OCI-LY1 (cell line): Measurements from ENCODE around the gene LTBP1.

Experiments
- H2AFZ ChIP-seq: fragments of 200-600 bp; sonication (generic), shearing (Covaris generic); 2 replicates; pipeline ENCODE4 v1.6.0; 2014; ENCODE audit warnings: antibody characterized with exemption, mild to moderate bottlenecking, low read length
- H3F3A ChIP-seq: fragments of 200-600 bp; sonication (generic), shearing (Covaris generic); 2 replicates; pipeline ENCODE4 v1.6.0; 2014; ENCODE audit warnings: mild to moderate bottlenecking, antibody characterized with exemption, low read length, moderate library complexity; ENCODE audit not compliant: insufficient read depth
- H3K27ac ChIP-seq: fragments of 200-600 bp; sonication (generic); 2 replicates; pipeline ENCODE4 v1.5.1; 2014; ENCODE audit warnings: low read length, mixed run types, mild to moderate bottlenecking, low read depth; ENCODE audit not compliant: poor library complexity, severe bottlenecking
- H3K27me3 ChIP-seq: fragments of 200-600 bp; sonication (generic); 2 replicates; pipeline ENCODE4 v1.6.0; 2014; ENCODE audit warnings: antibody characterized with exemption, mild to moderate bottlenecking, low read length, moderate library complexity; ENCODE audit not compliant: insufficient read depth
- H3K36me3 ChIP-seq: fragments of 200-600 bp; sonication (generic); 2 replicates; pipeline ENCODE4 v1.6.1; 2014; ENCODE audit warnings: mild to moderate bottlenecking, antibody characterized with exemption, low read length, moderate library complexity, mixed read lengths; ENCODE audit not compliant: insufficient read depth
- H3K4me1 ChIP-seq: fragments of 200-600 bp; sonication (generic); 2 replicates; pipeline ENCODE4 v1.5.1; 2014; ENCODE audit warnings: mild to moderate bottlenecking, low read length, moderate library complexity; ENCODE audit not compliant: insufficient read depth, severe bottlenecking
- H3K4me2 ChIP-seq: fragments of 200-600 bp; sonication (generic), shearing (Covaris generic); 2 replicates; pipeline ENCODE4 v1.6.1; 2014; ENCODE audit warnings: low read length
- H3K4me3 ChIP-seq: fragments of 200-600 bp; sonication (generic); 2 replicates; pipeline ENCODE4 v1.5.1; 2014; ENCODE audit warnings: low read length, low read depth, mild to moderate bottlenecking, mixed read lengths; ENCODE audit not compliant: poor library complexity, severe bottlenecking
- H3K79me2 ChIP-seq: fragments of 200-600 bp; shearing (Covaris generic); 2 replicates; pipeline ENCODE4 v1.6.1; 2016; ENCODE audit warnings: mixed run types, low read length, mixed read lengths; ENCODE audit not compliant: insufficient read depth
- H3K9ac ChIP-seq: fragments of 200-600 bp; sonication (generic), shearing (Covaris generic); 2 replicates; pipeline ENCODE4 v1.6.1; 2014; ENCODE audit warnings: mild to moderate bottlenecking, low read length, mixed read lengths
- H3K9me2 ChIP-seq: fragments of 200-600 bp; sonication (generic), shearing (Covaris generic); 2 replicates; pipeline ENCODE4 v1.6.1; 2014; ENCODE audit warnings: low read depth, mild to moderate bottlenecking, low read length, mixed read lengths
- H3K9me3 ChIP-seq: fragments of 200-600 bp; shearing (Covaris generic); 2 replicates; pipeline ENCODE4 v1.6.1; 2014; ENCODE audit warnings: low read length, mixed read lengths
- H4K20me1 ChIP-seq: fragments of 200-600 bp; sonication (generic), shearing (Covaris generic); 2 replicates; pipeline ENCODE4 v1.6.0; 2016; ENCODE audit warnings: mild to moderate bottlenecking, low read length; ENCODE audit not compliant: insufficient read depth
- EZH2 ChIP-seq: fragments of 200-600 bp; sonication (generic), shearing (Covaris generic); IDR thresholded peaks from 2 replicates; pipeline ENCODE4 v1.8.0; 2017; ENCODE audit warnings: borderline replicate concordance, mixed run types, mild to moderate bottlenecking, antibody characterized with exemption, low read length, moderate library complexity, mixed read lengths
- TF ChIP-seq, protein P1 (sequence below): fragments of 200-600 bp; sonication (generic), shearing (Covaris generic); IDR thresholded peaks from 2 replicates; pipeline ENCODE4 v1.5.1; 2017; ENCODE audit warnings: mild to moderate bottlenecking, antibody characterized with exemption, low read length, moderate library complexity, mixed read lengths

The LTBP1 gene

DNA sequence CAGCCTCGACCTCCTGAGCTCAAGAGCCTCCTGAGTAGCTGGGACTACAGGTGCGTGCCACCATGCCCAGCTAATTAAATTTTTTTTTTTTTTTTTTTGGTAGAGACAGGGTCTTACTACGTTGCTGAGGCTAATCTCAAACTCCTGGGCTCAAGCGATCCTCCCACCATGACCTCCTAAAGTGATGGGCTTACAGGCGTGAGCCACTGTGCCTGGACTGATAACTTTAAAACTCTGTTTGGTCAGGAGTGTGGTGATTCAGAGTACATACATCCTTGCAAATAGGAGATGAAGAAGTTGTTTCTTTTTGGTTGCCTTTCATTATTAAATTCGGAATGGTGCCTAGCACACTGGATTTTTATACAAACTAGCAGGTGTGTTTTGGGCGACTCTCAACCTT is 73.0 kb downstream of the LTBP1 start:
- H3K9ac ChIP-seq: no peak overlapping the region
- H4K20me1 ChIP-seq: no peaks in the 10 kb centered on the region
- no peak for TF ChIP-seq EZH2
- TF ChIP-seq, protein P1, sequence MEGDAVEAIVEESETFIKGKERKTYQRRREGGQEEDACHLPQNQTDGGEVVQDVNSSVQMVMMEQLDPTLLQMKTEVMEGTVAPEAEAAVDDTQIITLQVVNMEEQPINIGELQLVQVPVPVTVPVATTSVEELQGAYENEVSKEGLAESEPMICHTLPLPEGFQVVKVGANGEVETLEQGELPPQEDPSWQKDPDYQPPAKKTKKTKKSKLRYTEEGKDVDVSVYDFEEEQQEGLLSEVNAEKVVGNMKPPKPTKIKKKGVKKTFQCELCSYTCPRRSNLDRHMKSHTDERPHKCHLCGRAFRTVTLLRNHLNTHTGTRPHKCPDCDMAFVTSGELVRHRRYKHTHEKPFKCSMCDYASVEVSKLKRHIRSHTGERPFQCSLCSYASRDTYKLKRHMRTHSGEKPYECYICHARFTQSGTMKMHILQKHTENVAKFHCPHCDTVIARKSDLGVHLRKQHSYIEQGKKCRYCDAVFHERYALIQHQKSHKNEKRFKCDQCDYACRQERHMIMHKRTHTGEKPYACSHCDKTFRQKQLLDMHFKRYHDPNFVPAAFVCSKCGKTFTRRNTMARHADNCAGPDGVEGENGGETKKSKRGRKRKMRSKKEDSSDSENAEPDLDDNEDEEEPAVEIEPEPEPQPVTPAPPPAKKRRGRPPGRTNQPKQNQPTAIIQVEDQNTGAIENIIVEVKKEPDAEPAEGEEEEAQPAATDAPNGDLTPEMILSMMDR: no peak
- H2AFZ ChIP-seq: no peak overlapping the region
- no peaks in the 10 kb centered on the region; the same call in 1 of the 2 replicates for H3K9me2 ChIP-seq
- peaks cover 58% of the 10 kb centered on the region for H3K36me3 ChIP-seq
- H3K27me3 ChIP-seq: no peaks in the 10 kb centered on the region
- no peaks in the 10 kb centered on the region for H3F3A ChIP-seq
- no peaks in the 10 kb centered on the region for H3K4me1 ChIP-seq
- H3K79me2 ChIP-seq: peaks cover 21% of the 10 kb centered on the region
- H3K9me3 ChIP-seq: no peaks in the 10 kb centered on the region
- H3K4me3 ChIP-seq: no peak overlapping the region
- H3K27ac ChIP-seq: no peak overlapping the region
- H3K4me2 ChIP-seq: no peak overlapping the region

DNA sequence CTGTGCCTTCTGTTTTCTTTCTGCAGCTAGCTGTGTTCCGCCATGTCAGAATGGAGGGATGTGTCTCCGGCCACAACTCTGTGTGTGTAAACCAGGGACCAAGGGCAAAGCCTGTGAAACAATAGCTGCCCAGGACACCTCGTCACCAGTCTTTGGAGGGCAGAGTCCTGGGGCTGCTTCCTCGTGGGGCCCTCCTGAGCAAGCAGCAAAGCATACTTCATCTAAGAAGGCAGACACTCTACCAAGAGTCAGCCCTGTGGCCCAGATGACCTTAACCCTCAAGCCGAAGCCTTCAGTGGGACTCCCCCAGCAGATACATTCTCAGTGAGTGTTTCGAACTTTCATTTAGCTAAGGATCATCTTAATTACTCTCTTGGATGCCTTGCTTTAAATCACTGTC is 74.1 kb downstream of the LTBP1 start:
- Histone ChIP-seq H2AFZ (no peak overlapping the region), H3K9me2 (no peaks in the 10 kb centered on the region; the same call in 1 of the 2 replicates), H3K4me3 (no peak overlapping the region), H3K9me3 (no peaks in the 10 kb centered on the region), H3K4me1 (no peaks in the 10 kb centered on the region), H3K27ac (no peak overlapping the region), H3K9ac (no peak overlapping the region), H3K27me3 (no peaks in the 10 kb centered on the region), H3K36me3 (peaks cover 64% of the 10 kb centered on the region), H3K4me2 (no peak overlapping the region), H4K20me1 (no peaks in the 10 kb centered on the region), H3K79me2 (0 out of 2 replicates have a peak, but pooled peaks cover 14% of the 10 kb centered on the region), H3F3A (no peaks in the 10 kb centered on the region)
- no peak for TF ChIP-seq EZH2
- TF ChIP-seq, protein P1: no peak

DNA sequence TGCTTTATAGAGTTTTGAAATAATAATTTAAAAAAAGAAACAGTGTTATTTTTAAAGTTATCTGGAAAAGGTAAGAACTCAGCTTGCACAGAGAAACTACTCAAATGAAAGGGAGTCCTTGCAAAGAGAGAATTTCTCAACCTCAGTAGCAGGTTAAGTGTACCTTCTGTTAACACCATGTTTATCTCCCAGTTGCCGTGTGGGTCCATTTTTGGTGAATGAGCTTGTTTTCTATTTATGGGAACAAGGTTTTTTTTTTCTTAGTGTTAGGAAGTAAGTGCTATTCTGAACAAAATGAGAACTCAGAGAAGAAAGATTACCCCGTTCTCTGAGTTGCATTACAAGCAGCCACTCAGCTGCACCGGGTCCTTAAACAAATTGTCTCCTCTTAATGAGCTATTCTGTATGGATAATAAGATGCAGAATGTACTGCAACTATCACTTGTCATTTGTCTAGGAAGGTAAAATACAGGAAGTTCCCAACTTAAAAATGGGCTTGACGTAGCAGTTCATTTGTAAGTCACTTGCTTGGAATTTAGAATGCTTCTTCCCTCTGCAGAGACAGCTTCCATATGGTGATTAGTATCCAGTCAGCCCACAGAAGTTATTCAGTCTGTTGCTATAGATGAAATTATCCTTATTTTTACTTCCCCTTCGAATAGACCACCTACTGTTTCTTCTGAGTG is 74.9 kb downstream of the LTBP1 start:
- 0 out of 2 replicates have a peak, but pooled peaks cover 8% of the 10 kb centered on the region for H3K79me2 ChIP-seq
- H3K9me3 ChIP-seq: no peaks in the 10 kb centered on the region
- no peaks in the 10 kb centered on the region for H3K27me3 ChIP-seq
- H3K9ac ChIP-seq: no peak overlapping the region
- H3F3A ChIP-seq: no peaks in the 10 kb centered on the region
- TF ChIP-seq, protein P1: no peak
- no peak for TF ChIP-seq EZH2
- no peak overlapping the region for H3K27ac ChIP-seq
- H2AFZ ChIP-seq: no peak overlapping the region
- no peaks in the 10 kb centered on the region for H3K4me1 ChIP-seq
- no peak overlapping the region for H3K4me2 ChIP-seq
- no peaks in the 10 kb centered on the region for H4K20me1 ChIP-seq
- no peaks in the 10 kb centered on the region; the same call in 1 of the 2 replicates for H3K9me2 ChIP-seq
- H3K4me3 ChIP-seq: no peak overlapping the region
- H3K36me3 ChIP-seq: peaks cover 72% of the 10 kb centered on the region
